ENCODE data around the gene DDOST. TPM values are rescaled to one million over a fixed set of nuclear protein-coding genes. Genes with fewer than 3 reads are reported as not detected.

DDOST gene
- total and polyA plus RNA-seq, 2 experiments from 2014 or later: 151 to 270 TPM

GRCh38 chr1:20603504-20604464, 57.4 kb downstream of the DDOST start:
- Histone ChIP-seq H3K79me2 (replicated peaks; ENCODE audit: insufficient read depth) (no peaks in the 10 kb centered on the region), H3K27ac (ENCODE audit: low read depth) (no peak overlapping the region), H3K4me1 (ENCODE audit: insufficient read depth) (no peaks in the 10 kb centered on the region; the same call in 1 of the 2 replicates), H3K9me2 (ENCODE audit: insufficient read depth) (peaks cover 8% of the 10 kb centered on the region; the same call in 1 of the 2 replicates), H3K4me3 (no peak overlapping the region), H3F3A (replicated peaks; ENCODE audit: low read depth) (no peaks in the 10 kb centered on the region), H2AFZ (no peak overlapping the region), H3K36me3 (ENCODE audit: insufficient read depth) (no peaks in the 10 kb centered on the region), H4K20me1 (replicated peaks; ENCODE audit: insufficient read depth) (no peaks in the 10 kb centered on the region), H3K27me3 (ENCODE audit: insufficient read depth) (no peaks in the 10 kb centered on the region), H3K4me2 (no peak overlapping the region)
- TF ChIP-seq ZNF114 (CRISPR knock-in tag; IDR thresholded peaks at IDR 0.05): no peak
- no peak for TF ChIP-seq STAT1 (IDR thresholded peaks at IDR 0.05; ENCODE audit: unreplicated experiment)
- TF ChIP-seq, protein P1, sequence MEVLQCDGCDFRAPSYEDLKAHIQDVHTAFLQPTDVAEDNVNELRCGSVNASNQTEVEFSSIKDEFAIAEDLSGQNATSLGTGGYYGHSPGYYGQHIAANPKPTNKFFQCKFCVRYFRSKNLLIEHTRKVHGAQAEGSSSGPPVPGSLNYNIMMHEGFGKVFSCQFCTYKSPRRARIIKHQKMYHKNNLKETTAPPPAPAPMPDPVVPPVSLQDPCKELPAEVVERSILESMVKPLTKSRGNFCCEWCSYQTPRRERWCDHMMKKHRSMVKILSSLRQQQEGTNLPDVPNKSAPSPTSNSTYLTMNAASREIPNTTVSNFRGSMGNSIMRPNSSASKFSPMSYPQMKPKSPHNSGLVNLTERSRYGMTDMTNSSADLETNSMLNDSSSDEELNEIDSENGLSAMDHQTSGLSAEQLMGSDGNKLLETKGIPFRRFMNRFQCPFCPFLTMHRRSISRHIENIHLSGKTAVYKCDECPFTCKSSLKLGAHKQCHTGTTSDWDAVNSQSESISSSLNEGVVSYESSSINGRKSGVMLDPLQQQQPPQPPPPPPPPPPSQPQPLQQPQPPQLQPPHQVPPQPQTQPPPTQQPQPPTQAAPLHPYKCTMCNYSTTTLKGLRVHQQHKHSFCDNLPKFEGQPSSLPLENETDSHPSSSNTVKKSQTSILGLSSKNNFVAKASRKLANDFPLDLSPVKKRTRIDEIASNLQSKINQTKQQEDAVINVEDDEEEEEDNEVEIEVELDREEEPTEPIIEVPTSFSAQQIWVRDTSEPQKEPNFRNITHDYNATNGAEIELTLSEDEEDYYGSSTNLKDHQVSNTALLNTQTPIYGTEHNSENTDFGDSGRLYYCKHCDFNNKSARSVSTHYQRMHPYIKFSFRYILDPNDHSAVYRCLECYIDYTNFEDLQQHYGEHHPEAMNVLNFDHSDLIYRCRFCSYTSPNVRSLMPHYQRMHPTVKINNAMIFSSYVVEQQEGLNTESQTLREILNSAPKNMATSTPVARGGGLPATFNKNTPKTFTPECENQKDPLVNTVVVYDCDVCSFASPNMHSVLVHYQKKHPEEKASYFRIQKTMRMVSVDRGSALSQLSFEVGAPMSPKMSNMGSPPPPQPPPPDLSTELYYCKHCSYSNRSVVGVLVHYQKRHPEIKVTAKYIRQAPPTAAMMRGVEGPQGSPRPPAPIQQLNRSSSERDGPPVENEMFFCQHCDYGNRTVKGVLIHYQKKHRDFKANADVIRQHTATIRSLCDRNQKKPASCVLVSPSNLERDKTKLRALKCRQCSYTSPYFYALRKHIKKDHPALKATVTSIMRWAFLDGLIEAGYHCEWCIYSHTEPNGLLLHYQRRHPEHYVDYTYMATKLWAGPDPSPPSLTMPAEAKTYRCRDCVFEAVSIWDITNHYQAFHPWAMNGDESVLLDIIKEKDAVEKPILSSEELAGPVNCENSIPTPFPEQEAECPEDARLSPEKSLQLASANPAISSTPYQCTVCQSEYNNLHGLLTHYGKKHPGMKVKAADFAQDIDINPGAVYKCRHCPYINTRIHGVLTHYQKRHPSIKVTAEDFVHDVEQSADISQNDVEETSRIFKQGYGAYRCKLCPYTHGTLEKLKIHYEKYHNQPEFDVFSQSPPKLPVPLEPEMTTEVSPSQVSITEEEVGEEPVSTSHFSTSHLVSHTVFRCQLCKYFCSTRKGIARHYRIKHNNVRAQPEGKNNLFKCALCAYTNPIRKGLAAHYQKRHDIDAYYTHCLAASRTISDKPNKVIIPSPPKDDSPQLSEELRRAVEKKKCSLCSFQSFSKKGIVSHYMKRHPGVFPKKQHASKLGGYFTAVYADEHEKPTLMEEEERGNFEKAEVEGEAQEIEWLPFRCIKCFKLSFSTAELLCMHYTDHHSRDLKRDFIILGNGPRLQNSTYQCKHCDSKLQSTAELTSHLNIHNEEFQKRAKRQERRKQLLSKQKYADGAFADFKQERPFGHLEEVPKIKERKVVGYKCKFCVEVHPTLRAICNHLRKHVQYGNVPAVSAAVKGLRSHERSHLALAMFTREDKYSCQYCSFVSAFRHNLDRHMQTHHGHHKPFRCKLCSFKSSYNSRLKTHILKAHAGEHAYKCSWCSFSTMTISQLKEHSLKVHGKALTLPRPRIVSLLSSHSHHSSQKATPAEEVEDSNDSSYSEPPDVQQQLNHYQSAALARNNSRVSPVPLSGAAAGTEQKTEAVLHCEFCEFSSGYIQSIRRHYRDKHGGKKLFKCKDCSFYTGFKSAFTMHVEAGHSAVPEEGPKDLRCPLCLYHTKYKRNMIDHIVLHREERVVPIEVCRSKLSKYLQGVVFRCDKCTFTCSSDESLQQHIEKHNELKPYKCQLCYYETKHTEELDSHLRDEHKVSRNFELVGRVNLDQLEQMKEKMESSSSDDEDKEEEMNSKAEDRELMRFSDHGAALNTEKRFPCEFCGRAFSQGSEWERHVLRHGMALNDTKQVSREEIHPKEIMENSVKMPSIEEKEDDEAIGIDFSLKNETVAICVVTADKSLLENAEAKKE (CRISPR knock-in tag; IDR thresholded peaks at IDR 0.05): no peak
- no peak for TF ChIP-seq REST (IDR thresholded peaks at IDR 0.05; ENCODE audit: unreplicated experiment)
- no peak for TF ChIP-seq JUNB (IDR thresholded peaks at IDR 0.05; ENCODE audit: unreplicated experiment)
- TF ChIP-seq ZNF331 (CRISPR knock-in tag; IDR thresholded peaks at IDR 0.05; ENCODE audit: low read depth): no peak
- no peak for TF ChIP-seq NANOG (IDR thresholded peaks at IDR 0.05; ENCODE audit: borderline replicate concordance)
- TF ChIP-seq CREB1 (CRISPR knock-in tag; IDR thresholded peaks at IDR 0.05; ENCODE audit: low read depth): no peak
- no peak for TF ChIP-seq EZH2phosphoT487 (IDR thresholded peaks at IDR 0.05; ENCODE audit: unreplicated experiment)
- TF ChIP-seq EZH2 (IDR thresholded peaks at IDR 0.05; ENCODE audit: low read depth, unreplicated experiment): no peak
- no peak for TF ChIP-seq POLR2AphosphoS5 (IDR thresholded peaks at IDR 0.05; ENCODE audit: low read depth)
- TF ChIP-seq CTCF (conservative IDR thresholded peaks at IDR 0.05; ENCODE audit: low read depth in 2 of 2): no peak
- TF ChIP-seq ETS1 (IDR thresholded peaks at IDR 0.05): no peak
- Mint-ChIP-seq H3K27ac (no peak overlapping the region), H3K9me3 (no peaks in the 10 kb centered on the region; the same call in 2 of the 3 replicates), H3K4me1 (no peaks in the 10 kb centered on the region), H3K27me3 (ENCODE audit: insufficient read depth, low read depth, poor library complexity) (peaks cover 4% of the 10 kb centered on the region), H3K36me3 (ENCODE audit: low read depth) (no peaks in the 10 kb centered on the region; the same call in 2 of the 3 replicates), H3K4me3 (no peak overlapping the region)
- no peak for ATAC-seq
- DNase-seq (ENCODE audit: low spot score): no peak

All from GM23338 (cell line).